GM19395 (cell line): ENCODE data around the gene TNNT2.

Experiments used
- ATAC-seq: cut with Tn5 transposase; IDR thresholded peaks from one replicate; pipeline ENCODE4 v1.9.1; 2021; ENCODE audit warnings: mild to moderate bottlenecking, moderate library complexity; ENCODE audit not compliant: unreplicated experiment

TNNT2 gene

DNA sequence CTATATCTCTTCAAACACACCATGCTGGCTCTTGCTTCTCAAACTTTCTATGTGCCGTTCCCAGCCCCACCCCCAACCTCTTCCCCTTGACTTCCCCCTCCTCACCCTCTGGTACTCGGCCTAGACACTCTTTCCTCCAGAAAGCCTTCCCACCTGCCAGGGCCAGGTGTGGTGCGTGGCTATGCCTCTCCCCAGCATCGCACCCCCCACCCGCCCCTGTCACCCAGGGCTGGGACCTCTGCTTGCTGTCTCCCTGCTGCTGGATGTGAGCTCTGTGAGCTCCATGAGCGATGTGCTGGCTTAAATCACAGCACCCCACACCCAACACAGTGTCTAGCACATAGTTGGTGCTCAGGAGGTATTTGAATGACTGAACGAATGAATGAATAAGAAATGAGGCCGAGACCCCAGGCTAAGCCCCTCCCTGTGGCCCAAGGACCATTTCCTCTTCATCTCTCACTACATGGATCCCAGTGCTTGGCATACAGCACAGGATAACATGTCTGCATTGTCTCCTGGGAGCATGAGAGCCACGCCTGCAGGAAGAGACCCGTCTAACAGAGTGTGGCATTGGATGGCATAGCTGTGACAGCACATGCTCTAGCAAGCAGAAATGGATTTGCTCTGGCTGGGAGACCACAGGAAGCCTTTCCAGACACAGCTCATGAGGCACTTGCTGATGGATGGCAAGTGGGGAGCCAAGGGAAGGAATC, 19.7 kb downstream of the TNNT2 start:
- ATAC-seq: no peak

DNA sequence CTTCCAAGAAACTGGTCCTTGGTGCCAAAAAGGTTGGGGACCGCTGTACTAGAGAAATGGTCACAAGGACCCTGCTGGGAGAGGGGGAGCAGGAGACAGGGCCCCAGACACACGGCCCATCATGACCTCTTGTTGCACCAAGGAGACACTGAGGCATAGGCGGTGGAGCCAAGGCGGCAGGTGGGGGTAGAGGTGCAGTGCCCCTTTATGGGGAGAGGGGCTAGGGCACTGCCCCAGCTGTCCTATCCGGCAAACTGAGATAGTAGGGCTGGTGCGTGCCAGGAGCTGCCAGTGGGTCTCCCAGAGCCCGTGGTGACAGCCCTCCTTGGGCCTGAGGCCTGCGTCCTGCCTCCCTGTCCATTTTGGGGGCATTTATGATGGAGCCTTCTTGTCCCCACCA, 20.3 kb downstream of the TNNT2 start:
- ATAC-seq: no peak

DNA sequence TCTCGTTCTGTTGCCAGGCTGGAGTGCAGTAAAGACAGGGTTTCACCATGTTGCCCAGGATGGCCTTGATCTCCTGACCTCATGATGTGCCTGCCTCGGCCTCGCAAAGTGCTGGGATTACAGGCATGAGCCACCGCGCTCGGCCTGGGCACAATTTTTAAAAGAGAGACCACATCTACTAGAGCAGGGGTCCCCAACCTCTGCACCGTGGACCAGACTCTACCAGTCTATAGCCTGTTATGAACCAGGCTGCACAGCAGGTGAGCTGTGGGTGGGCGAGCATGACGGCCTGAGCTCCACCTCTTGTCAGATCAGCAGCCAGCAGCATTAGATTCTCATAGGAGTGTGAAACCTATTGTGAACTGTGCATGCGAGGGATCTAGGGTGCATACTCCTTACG, 20.8 kb downstream of the TNNT2 start:
- no peak for ATAC-seq

DNA sequence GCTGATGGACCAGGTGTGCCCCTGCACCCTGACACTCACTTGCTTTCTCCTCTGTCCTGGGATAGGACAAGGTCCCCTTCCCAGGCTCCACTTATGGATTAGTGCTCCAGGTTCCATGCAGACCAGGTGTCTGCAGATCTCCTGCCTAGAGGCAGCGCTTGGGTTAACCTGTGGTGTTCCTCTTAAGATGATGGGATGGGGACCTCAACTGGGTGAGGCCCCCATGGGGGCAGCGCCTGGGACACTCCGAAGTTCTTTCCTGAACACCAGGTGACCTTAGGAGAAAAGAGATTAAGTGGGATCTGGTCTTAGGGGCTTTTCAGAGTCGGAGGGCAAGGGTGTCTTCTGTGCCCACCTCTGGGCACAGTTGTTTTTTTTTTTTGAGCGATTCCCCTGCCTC, 21.2 kb downstream of the TNNT2 start:
- no peak for ATAC-seq

DNA sequence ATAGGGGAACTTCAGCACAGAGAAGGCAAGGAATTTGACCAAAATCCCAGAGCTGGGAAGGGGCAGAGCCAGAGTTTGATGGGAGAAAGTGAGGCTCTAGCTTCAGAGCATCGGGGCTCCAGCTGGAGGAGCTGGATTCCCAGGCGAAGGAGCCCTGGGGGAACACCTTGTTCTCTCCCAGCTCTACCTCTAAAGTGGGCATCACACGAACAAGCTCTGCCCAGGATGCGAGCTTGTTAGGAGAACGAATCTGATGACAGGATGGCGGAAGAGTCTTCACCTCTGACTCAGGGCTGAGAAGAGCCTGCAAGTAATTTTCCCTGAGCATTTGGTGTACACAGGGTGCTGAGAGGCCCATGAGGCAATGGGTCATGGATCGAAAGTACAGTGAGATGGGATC, 22.0 kb downstream of the TNNT2 start:
- ATAC-seq: no peak

DNA sequence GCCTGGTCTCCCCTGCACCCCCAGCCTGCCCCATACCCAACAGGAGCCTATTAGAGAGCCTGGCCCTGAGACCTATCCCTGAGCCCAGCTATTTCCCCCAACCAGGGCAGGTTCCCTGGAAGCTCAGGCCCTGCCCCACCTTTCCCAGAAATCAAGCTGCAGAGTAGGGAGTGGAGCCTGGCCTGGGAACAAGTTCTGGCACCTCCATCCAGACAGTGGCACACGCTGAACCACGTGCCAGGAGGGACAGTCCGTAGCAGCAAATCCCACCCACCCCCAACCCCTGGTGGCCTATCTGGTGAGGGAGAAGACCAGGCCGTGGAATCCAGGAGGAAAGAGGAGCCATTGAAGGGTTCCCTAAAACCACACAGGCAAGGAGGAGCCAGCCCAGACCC, 22.6 kb downstream of the TNNT2 start:
- no peak for ATAC-seq

DNA sequence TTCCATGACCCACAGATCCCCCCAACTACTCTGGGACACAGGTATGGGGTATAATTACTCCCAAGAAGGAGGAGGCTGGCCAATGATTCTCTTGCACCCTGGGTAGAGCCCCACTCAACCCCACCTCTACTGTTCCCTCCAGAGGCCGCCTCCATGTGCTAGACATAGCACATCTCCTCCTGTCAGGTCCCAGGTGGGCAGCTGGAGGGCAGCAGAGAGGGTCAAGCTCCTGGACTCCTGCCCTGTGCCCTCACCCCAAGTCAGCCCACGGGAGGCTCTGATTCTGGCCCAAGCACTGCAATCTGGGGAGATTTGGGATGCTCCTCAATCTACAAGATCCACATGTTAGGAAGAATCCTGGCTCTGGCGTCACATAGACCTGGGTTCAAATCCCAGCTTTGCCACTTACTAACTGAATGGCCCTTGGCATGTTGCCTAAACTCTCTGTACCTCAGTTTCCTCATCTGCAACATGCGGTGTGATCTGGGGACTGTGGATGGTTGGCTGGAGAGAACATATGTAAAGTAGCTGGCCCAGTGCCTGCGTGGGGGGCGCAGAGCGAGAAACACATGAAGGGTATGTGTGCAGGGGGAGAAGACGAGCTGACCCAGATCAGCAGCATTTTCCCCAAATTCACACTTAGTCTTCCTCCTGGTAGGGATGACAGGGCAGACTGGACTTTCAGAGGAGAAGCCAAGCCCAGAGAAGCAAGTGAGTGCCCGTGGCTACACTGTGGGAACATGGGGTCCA, 23.2 kb downstream of the TNNT2 start:
- no peak for ATAC-seq

DNA sequence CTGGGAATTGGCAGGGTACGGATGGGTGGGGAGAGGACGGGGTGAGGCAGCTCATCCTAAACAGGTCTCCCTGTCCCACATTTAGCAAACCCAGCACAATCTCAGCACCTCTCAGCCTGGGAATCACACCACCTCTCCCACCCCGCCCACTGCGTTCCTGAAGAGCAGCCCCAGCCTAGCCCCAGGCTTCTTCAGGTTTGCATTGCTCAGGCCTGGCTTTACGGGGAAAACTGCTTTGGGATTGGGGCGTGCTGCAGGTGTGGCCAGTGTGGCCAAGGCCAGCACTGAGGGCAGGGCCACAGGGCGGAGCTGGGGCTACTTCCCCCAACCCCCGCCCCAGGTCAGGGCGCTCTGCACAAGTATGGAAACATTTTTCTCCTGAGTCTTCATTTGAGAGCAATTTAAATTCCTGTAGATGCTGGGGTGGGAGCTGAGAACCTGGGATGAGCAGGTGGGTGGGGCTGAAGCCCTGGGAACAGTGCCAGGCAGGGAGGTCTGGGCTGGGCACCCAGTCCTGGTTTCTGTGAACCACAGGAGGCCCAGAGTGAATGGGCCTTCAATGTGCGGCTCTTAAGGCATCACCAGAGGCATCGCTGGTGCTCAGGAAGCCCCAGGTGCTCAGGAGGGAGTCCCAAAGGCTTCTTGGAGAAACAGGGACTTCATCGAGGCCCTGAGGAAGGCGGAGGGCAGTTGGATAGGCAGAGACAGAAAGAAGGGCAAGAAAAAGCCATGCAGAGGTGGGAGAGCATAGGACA, 24.1 kb downstream of the TNNT2 start:
- no peak for ATAC-seq

DNA sequence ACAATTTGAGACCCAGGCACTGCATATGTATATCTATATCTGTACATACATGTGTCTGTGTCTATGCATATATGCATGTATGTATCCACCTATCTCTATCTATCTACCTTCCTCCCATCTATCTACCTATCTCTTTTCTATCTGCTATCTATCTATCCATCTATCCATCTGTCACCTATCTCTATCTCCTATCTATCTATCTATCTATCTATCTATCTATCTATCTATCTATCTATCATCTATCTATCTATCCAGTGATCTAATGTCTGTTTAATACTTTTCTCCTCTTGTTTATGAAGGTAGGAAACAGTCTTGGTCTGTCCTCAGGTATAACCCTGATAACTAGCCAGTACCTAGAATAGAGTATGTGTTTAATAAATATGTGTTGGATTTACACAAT, 25.9 kb downstream of the TNNT2 start:
- no peak for ATAC-seq

DNA sequence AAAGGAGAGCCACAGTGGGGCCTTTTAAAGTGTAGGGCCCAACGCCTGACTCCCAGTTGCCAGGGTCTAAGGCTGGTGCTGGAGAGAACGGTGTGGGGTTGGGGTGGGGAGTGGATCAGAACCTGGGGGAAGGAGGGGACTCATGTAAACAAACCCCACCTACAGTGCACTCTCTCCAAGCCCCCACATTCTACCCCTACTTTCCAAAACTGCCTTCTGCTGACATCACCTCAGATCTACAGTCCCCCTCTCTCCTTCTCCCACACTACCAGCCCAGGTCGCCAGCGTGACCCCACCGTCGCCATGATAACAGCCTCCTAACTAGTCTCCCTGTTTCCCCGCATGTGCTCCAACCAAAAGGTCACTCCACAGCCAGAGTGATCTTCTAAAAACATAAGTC, 26.6 kb downstream of the TNNT2 start:
- ATAC-seq: no peak

DNA sequence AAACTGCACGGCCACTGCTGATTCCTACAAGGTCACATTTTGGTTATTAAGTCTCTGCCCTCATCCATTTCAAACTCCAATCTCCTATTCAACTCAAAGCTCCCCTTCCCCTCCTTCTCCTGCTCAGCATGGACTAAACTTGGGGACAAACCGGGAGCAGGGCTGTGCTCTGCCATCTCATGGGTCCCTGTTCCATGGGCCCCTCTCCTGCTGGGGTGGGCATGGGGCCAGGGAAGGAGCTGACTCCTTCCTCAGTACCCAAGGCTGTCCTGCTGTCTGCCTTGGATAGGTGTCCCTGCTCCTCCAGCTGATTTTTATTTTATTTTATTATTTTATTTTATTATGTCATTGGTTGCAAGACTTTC, 27.1 kb downstream of the TNNT2 start:
- ATAC-seq: no peak

DNA sequence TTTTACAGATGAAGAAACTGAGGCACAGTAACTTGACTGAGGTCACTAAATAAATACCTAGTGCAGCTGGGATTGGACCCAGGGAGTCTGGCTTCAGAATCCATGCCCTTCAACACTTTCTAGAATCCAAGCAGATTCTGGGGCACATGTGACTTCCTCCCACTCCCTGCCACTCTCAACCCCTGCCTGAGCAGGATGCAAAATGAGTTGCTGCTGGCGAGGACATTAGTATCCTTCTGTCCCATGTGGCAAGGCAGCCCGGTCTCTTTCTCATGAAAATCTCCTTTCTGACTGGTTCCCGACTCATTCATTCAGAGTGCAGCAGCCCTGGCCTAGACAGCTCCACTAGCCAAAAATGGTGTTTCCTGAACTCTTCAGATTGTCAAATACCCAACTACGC, 28.4 kb downstream of the TNNT2 start:
- no peak for ATAC-seq

DNA sequence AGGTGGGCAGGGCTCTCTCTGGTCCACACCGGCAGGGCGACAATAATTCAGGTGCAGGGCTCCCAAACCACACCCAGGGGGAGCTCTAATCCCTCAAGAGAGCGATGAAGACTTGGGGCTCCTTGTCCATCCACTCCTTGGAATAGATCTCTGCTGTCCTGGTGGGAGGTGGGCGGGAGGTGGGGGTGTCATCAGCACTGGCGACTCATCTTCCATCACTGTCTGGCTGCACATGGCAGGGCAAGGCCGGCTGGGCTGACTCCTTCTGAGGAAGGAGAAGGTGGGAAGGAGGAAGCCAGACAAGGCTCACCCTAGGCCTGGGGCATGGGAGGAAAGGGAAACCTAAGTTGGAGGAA, 29.3 kb downstream of the TNNT2 start:
- no peak for ATAC-seq

DNA sequence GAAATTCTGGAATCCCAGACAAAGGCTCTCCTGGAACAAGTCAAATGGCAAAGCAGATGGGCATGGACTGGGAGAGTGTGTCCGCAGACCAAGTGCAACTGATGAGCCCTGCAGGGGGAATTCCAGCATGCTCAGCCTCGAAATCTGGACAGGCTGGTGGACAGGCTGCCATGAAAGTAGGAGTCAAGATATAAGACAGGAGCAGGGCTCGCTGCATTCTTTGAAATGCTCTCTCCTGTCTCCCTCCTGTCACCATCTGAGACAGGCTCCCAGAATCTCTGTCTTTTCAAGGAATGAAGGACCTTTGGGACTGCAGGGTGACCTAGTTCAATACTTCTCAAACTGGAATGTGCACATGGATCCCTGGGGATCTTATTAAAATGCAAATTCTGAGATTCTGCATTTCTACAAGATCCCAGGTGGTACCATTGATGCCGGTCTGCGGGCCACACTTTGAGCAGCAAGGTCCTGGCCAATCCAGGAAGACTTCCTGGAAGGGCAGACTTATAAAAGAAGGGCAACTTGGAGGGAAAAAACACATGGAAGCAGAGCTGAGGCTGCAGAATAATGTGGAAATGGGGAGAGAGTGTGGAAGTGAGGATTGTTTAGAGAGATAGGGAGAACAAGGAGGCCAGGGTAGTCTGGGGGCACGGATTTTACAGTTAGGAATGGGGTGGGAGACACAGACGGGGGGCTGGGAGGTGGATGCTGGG, 29.8 kb downstream of the TNNT2 start:
- no peak for ATAC-seq

DNA sequence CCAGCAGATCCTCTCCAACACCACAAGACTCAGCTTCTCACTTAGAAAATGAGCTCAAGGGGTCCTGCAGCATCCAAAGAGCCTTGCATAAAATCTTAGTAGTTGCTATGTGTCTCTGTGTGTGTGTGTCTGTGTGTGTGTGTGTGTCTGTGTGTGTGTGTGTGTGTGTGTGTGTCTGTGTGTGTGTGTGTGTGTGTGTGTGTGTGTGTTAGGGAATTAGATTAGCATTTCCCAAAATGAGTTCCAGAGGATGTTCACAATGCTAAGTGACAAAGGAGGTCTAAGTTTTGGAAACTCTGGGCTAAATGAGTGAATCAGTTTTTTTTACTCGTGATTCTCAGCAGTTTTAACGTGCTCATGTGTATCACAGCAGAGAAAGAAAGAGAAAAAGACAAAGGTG, 30.5 kb downstream of the TNNT2 start:
- no peak for ATAC-seq

DNA sequence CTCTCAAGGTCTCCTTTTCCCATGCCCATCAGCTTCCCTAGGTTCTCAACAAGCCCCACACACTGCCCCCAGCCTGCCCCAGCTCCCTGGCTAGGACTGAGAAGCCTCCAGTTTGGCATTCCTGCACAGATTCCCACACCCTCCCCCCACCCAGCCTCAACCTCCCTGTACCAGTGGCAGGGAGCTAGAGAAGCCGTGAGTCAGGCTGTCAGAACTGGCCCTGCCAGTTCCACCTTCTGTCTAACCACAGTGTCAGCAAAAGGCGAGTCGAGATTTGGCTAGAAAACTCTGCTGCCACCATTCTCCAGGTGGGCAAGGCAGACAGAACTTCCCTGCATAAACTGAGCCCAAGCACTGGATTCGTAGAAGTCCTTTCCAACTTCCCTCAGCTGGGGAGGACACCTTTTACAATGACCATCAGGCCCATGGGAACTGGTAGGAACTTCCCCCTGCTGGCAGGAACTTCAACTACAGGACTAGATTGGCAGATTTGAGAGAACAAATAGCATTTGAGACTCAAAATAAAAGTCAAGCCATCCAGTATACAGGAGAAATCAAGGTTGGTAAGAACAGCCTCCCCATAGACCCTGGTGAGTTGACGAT, 31.0 kb downstream of the TNNT2 start:
- ATAC-seq: no peak

DNA sequence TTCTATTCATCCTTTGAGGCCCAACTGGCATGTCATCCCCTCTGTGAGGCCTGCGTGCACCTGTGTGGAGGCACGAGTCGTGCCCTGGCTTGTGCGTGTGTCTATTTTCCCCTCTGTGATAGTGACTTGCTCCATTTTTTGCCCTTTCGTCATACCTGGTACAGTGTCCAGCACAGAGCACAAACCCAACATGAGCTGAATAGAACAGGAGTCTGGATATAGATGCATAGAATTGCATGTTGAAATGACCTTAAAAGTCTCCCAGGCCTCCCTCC, 32.5 kb downstream of the TNNT2 start:
- ATAC-seq: no peak

DNA sequence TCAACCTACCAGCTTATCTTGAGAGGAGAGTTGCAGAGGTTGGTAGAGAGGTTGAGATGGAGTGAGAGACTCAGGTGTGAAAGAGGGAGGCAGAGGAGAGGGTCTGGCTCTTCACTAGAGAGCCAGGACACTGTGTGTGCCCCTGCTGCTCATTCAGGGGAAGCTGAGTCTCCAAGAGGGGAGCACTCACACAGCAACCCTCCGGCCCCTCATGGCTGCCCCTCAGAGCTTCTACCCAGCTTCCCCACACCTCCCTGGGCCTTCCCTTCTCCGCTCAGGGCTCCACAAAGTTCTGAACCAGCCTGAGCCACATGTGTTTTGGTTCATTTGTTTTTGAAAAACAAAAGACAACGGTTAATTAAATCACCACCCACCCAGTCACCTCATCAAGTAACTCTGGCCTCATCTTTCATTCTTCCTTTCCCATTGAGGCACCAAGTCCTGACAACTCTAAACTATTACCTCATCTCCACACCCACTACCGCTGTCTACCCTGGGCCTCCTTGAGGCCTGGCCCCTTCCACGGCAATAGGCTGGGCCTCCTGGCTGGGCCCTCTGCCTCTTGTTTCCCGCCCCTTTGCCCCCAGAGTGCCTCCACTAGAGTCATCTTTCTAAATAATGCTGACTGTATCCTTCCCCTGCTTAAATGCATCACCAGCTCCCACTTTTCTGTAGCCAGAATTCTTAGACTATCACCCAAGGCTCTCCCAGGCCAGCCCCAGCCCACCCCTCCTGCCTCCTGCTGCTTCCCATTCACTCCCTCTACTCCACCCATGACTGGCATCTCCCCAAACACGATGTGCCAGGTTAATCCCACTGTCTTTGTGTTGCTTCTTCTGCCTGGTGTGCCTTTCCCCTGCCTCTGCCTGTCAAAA, 33.0 kb downstream of the TNNT2 start:
- no peak for ATAC-seq

DNA sequence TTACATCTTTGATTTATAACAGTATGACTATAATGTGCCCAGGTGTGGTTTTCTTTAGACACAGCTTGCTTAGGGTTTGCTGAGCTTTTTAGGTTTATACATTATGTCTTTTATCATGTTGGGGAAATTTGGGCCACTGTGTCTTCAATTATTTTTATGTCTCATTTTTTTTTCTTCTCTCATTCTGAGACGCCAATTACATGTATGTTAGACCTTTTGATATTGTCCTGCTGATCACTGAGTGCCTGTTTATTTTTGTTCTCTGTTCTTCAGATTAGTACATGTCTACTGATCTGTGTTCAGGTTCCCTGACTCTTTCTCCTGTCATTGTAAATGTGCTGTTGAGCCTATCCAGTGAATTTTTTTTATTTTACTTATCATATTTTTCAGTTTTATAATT, 36.1 kb downstream of the TNNT2 start:
- no peak for ATAC-seq

DNA sequence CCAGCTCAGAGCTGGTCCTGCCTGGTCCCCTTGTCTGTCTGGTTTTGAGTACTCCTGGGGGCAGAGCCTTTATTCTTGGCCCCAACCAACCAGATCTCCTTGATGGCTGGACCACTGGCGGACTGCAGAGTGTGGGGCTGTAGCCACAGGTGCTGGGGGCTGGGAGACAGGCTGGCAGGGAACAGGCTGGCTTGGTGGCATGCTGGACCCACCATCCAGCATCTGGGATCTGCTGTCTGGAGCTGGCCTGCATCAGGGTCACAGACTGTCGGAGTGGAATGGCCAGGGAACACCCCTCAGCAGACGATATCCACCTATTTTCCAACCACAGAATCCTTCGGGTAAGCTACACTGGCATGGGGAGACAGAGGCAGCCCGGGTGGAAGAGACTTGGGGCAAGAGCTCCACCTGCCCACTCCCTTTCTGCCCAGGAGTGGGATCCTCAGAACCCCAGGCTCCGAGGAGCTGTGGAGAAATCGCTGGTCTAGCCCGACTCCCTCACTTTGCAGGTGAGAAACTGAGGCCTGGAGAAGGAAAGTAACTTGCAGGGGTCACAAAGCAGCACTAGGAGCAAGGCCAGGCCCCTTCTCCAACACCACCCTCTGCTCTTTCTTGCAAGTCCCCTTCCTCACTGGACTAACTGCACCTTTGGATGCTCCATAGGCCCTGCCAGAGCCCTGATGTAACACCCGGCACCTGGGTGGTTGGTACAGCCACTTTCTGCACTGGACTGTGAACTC, 40.6 kb downstream of the TNNT2 start:
- ATAC-seq: no peak
